Endothelial cell of umbilical vein (primary cell): ENCODE results near the gene SLCO3A1. TPM values are rescaled to one million over a fixed set of nuclear protein-coding genes. Genes with fewer than 3 reads are reported as not detected.

Source experiments
- BruUV-seq: library from RNA; stranded (reverse); fragments of 400-500 nt; replicated peaks from 2 replicates; lab custom pipeline; 2021; lab: Mats Ljungman, UMichigan
- CTCF ChIA-PET: fragments of 300-600, 350-600 bp; sonication (Branson Sonifier 250); formaldehyde crosslinking; loops from one replicate; lab custom pipeline; 2021; ENCODE audit warnings: antibody characterized with exemption, inconsistent platforms; lab: Charles Lee
- POLR2A ChIA-PET: fragments of 300-600, 350-600 bp; sonication (Branson Sonifier 250); formaldehyde crosslinking; loops from one replicate; lab custom pipeline; 2021; ENCODE audit warnings: antibody characterized with exemption, inconsistent platforms; lab: Charles Lee
- DNase-seq: peaks from one replicate; pipeline ENCODE4 v3.0.0-alpha.2; 2011; ENCODE audit warnings: low read depth, low spot score
- FAIRE-seq: peaks from 2 replicates; lab custom pipeline; 2011; peaks lifted over from hg19 to GRCh38; lab: Jason Lieb, UNC
- H2AFZ ChIP-seq: 2 replicates; pipeline ENCODE4 v1.6.0; 2012; ENCODE audit warnings: low read depth, low read length, control low read depth, inconsistent platforms
- H3K27ac ChIP-seq: 2 replicates; pipeline ENCODE4 v1.5.1; 2011; ENCODE audit warnings: low read depth, mild to moderate bottlenecking, control low read depth, low read length, moderate library complexity; ENCODE audit not compliant: insufficient read depth
- H3K27me3 ChIP-seq, 2 experiments: 2 replicates each; pipeline versions ENCODE4 v1.6.0 to v1.6.1; 2011; ENCODE audit warnings: low read length in 2 of 2, mixed read lengths in 1 of 2; ENCODE audit not compliant: control insufficient read depth in 2 of 2, insufficient read depth in 2 of 2
- H3K36me3 ChIP-seq, 2 experiments: 2 replicates in 1 of 2; 3 replicates in 1 of 2; pipeline ENCODE4 v1.5.1; 2011; ENCODE audit warnings: low read length in 2 of 2, mild to moderate bottlenecking in 1 of 2, moderate library complexity in 1 of 2; ENCODE audit not compliant: control insufficient read depth in 2 of 2, insufficient read depth in 2 of 2; ENCODE audit errors: extremely low read depth in 1 of 2
- H3K4me1 ChIP-seq: 3 replicates; pipeline ENCODE4 v1.5.1; 2011; ENCODE audit warnings: mild to moderate bottlenecking, low read length; ENCODE audit not compliant: control insufficient read depth, insufficient read depth; ENCODE audit errors: extremely low read depth
- H3K4me2 ChIP-seq: 2 replicates; pipeline ENCODE4 v1.6.1; 2011; ENCODE audit warnings: low read length, control low read depth, mixed read lengths; ENCODE audit not compliant: insufficient read depth
- H3K4me3 ChIP-seq, 3 experiments: fragments of 200-600 bp in 1 of 3; sonication (generic), shearing (Covaris generic) in 1 of 3; replicated peaks in 1 of 3; 2 replicates each; pipeline ENCODE4 v1.5.1; 2011 to 2016; ENCODE audit warnings: control low read depth in 3 of 3, low read length in 3 of 3, mild to moderate bottlenecking in 2 of 3, inconsistent platforms in 1 of 3, low read depth in 1 of 3, moderate library complexity in 1 of 3; ENCODE audit not compliant: insufficient read depth in 1 of 3
- H3K79me2 ChIP-seq: 2 replicates; pipeline ENCODE4 v1.6.0; 2012; ENCODE audit warnings: low read length, inconsistent platforms; ENCODE audit not compliant: control insufficient read depth, insufficient read depth
- H3K9ac ChIP-seq: replicated peaks from 2 replicates; pipeline ENCODE3; 2011; ENCODE audit warnings: low read length, control low read depth; ENCODE audit not compliant: insufficient read depth; ENCODE audit errors: extremely low read depth
- H3K9me1 ChIP-seq: replicated peaks from 3 replicates; pipeline ENCODE4 v1.6.0; 2011; ENCODE audit warnings: mild to moderate bottlenecking, low read length; ENCODE audit not compliant: control insufficient read depth, insufficient read depth; ENCODE audit errors: extremely low read depth
- H3K9me3 ChIP-seq: replicated peaks from 2 replicates; pipeline ENCODE4 v1.5.1; 2012; ENCODE audit warnings: low read length, inconsistent platforms; ENCODE audit not compliant: control insufficient read depth, insufficient read depth
- H4K20me1 ChIP-seq: replicated peaks from 2 replicates; pipeline ENCODE3; 2011; ENCODE audit warnings: mild to moderate bottlenecking, low read length; ENCODE audit not compliant: control insufficient read depth, insufficient read depth; ENCODE audit errors: extremely low read depth
- CTCF ChIP-seq, 2 donors: IDR thresholded peaks; 1 replicate in 1 of 2; 2 replicates in 1 of 2; pipeline ENCODE4 v1.5.1; 2011; ENCODE audit warnings: low read length in 2 of 2, mild to moderate bottlenecking in 2 of 2, moderate library complexity in 2 of 2, control low read depth in 1 of 2, inconsistent platforms in 1 of 2, low read depth in 1 of 2; ENCODE audit not compliant: insufficient read depth in 1 of 2; ENCODE audit errors: extremely low read depth in 1 of 2
- EZH2 ChIP-seq: IDR thresholded peaks from 2 replicates; pipeline ENCODE4 v1.6.1; 2012; ENCODE audit warnings: borderline replicate concordance, low read depth, mild to moderate bottlenecking, moderate library complexity, low read length, inconsistent platforms; ENCODE audit not compliant: severe bottlenecking
- FOS ChIP-seq: IDR thresholded peaks from 2 replicates; pipeline ENCODE4 v1.6.1; 2011; ENCODE audit warnings: mild to moderate bottlenecking, low read length, moderate library complexity, borderline replicate concordance; ENCODE audit not compliant: insufficient read depth
- GATA2 ChIP-seq: IDR thresholded peaks from 2 replicates; pipeline ENCODE4 v1.7.0; 2011; ENCODE audit warnings: low read depth, mild to moderate bottlenecking, moderate library complexity, mixed read lengths, low read length; ENCODE audit not compliant: insufficient read length, insufficient read depth
- JUN ChIP-seq: IDR thresholded peaks from 2 replicates; pipeline ENCODE4 v1.6.1; 2011; ENCODE audit warnings: borderline replicate concordance, low read depth; ENCODE audit not compliant: insufficient read length, insufficient read depth
- MYC ChIP-seq: IDR thresholded peaks from one replicate; pipeline ENCODE4 v1.6.1; 2011; ENCODE audit warnings: mild to moderate bottlenecking, low read depth, low read length
- POLR2A ChIP-seq: IDR thresholded peaks from 2 replicates; pipeline ENCODE4 v1.6.1; 2012; ENCODE audit warnings: low read depth, mild to moderate bottlenecking, control low read depth, low read length
- POLR2AphosphoS5 ChIP-seq: IDR thresholded peaks from 2 replicates; pipeline ENCODE4 v1.6.1; 2012; ENCODE audit warnings: low read depth, mild to moderate bottlenecking, control low read depth, low read length, moderate library complexity; ENCODE audit not compliant: insufficient read depth
- dilution Hi-C: fragments of 300-500 bp; cut with MboI; formaldehyde crosslinking; loops from one replicate; pipeline ENCODE4 v1.15.0; 2019; ENCODE audit warnings: low sequenced_read_pairs; ENCODE audit not compliant: extremely low pct_ligation_motif_present
- intact Hi-C: fragments of 100-400 bp; cut with micrococcal nuclease; formaldehyde crosslinking; loops from one replicate; pipeline ENCODE4 v1.10.0; 2022
- polyA plus RNA-seq, 4 experiments: library from polyadenylated mRNA; depleted of rRNA in 3 of 4; stranded (reverse) in 3 of 4; unstranded in 1 of 4; fragments of >200 nt; gene quantifications; 2 replicates each; pipeline versions ENCODE4 v1.2.1 to v1.2.3, GENCODE V29; 2011 to 2012; ENCODE audit warnings: missing spikeins in 1 of 4
- total RNA-seq: library from RNA; stranded (reverse); gene quantifications from 2 replicates; pipeline ENCODE4 v1.2.3, GENCODE V29; 2021
- TF ChIP-seq, protein P1 (sequence below): IDR thresholded peaks from 2 replicates; pipeline ENCODE4 v1.6.1; 2011; ENCODE audit not compliant: insufficient read depth, insufficient read length

Gene SLCO3A1
- total and polyA plus RNA-seq, 2 donors (not counting 3 experiments of a cell fraction or from before 2014, with no cell fraction given), result 0.88 to 0.92 TPM

DNA sequence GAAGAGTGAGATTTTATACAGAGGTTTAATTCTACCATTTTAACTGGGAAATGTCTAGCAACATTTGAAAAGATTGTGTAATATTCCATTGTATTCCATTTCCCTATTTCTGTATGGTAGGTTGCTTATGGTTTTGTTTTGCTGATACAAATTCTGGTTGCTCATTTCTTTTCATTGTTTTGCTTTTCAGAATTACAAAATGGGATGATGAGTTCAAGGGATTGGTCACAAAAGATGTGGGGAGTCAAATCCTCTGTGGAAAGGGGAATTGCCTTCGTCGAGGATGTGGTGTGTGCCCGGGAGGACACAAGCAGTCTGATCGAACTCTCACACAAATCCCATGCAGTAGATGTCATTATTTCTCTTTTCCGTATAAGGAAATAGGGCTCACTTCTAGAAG lies 18.3 kb downstream of the SLCO3A1 start:
- Histone ChIP-seq H3K4me1 (no peaks in the 10 kb centered on the region), H3K9me1 (no peaks in the 10 kb centered on the region), H3K4me3 (no peak overlapping the region), H3K79me2 (no peaks in the 10 kb centered on the region), H3K27ac (no peak overlapping the region), H2AFZ (no peak overlapping the region), H3K4me2 (no peak overlapping the region), H3K9me3 (no peaks in the 10 kb centered on the region), H3K36me3 (no peaks in the 10 kb centered on the region), H3K9ac (no peak overlapping the region), H3K27me3 (no peaks in the 10 kb centered on the region), H4K20me1 (no peaks in the 10 kb centered on the region)
- CTCF ChIA-PET, result no interaction called here
- BruUV-seq, result no TSS peak
- FAIRE-seq (no peak), DNase-seq (no peak)
- POLR2A ChIA-PET, result no interaction called here
- TF ChIP-seq POLR2A, result no peak
- no peak for TF ChIP-seq JUN
- TF ChIP-seq CTCF (IDR thresholded peaks at IDR 0.05; ENCODE audit: extremely low read depth in 1 of 2, insufficient read depth in 1 of 2, low read depth in 1 of 2, low read length in 2 of 2), result no peak
- TF ChIP-seq FOS, result no peak
- TF ChIP-seq GATA2, result no peak
- TF ChIP-seq, protein P1, sequence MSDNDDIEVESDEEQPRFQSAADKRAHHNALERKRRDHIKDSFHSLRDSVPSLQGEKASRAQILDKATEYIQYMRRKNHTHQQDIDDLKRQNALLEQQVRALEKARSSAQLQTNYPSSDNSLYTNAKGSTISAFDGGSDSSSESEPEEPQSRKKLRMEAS, result no peak
- TF ChIP-seq EZH2, result no peak
- no peak for TF ChIP-seq MYC
- no peak for TF ChIP-seq POLR2AphosphoS5
- intact Hi-C loops, result no loop called here
- dilution Hi-C loops, result no loop called here
